ENCODE data around the gene PKDCC. TPM values are rescaled to one million over a fixed set of nuclear protein-coding genes. Genes with fewer than 3 reads are reported as not detected.
"Not testable (repeated sequence)": the region's sequence is repeated elsewhere in the genome, so short reads cannot be mapped to it uniquely, and the experiment has no call there.

PKDCC gene
- total and polyA plus RNA-seq, 10 of the 15 experiments (the other 5 are each of a cell fraction or from before 2014, with no cell fraction given), result 0.13 to 10.2 (median 2.3) TPM

DNA sequence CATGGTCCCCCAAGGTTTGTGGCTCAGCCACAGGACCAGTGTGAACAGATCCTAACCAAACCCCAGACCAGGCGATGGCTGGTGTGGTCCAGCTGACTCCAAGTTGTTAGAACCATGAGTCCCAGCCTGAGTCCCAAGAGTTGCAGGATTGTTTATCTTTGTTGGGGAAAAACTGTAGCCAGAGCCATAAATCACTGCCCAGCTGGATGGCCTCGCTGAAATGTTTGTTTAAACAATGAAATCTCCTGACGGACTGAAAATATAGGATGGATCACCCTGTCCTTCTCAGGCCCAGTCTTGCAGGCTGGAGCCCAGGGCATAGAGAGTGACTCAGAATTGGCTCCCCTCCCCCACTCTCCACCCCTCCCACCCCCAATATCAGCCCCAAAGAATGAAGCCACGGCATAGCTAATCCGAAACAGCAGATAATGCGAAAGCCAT lies 36.4 kb downstream of the PKDCC start (continued):
- TF ChIP-seq MYC (IDR thresholded peaks at IDR 0.05; ENCODE audit: insufficient read depth, insufficient read length, insufficient replicate concordance, low read length, severe bottlenecking), result no peak
- TF ChIP-seq ZNF384 (IDR thresholded peaks at IDR 0.05; ENCODE audit: borderline replicate concordance, low read depth, low read length), result no peak

DNA sequence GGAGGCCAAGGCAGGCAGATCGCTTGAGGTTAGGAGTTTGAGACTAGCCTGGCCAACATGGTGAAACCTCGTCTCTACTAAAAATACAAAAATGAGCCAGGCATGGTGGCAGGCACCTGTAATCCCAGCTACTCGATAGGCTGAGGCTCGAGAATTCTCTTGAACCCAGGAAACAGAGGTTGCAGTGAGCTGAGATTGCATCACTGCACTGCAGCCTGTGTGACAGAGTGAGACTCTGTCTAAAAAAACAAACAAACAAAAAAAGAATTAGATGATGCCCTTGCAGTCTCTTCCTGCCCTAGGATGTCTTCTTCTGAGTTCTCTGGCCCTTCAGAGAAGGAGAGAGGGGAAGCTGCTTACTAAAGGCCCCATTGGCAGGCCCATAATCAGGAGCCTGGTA lies 37.2 kb downstream of the PKDCC start:
- DNase-seq (ENCODE audit: low read depth, low spot score); H3K4me1 ChIP-seq (ENCODE audit: control insufficient read depth, insufficient read depth, low read length); H3K9ac ChIP-seq (ENCODE audit: control insufficient read depth, insufficient read depth, low read length); ATAC-seq; H3K36me3 ChIP-seq (ENCODE audit: control insufficient read depth in 2 of 2, insufficient read depth in 2 of 2, low read length in 1 of 2); H3K4me3 ChIP-seq; POLR2A ChIA-PET; BruUV-seq (replicated peaks); H2AFZ ChIP-seq (ENCODE audit: control insufficient read depth, low read depth, low read length); H3K9me3 ChIP-seq (replicated peaks; ENCODE audit: control insufficient read depth, insufficient read depth, low read length); FAIRE-seq; H3K79me2 ChIP-seq (ENCODE audit: control insufficient read depth, insufficient read depth, low read length); H3K4me2 ChIP-seq (ENCODE audit: control insufficient read depth, insufficient read depth); H4K20me1 ChIP-seq (ENCODE audit: control insufficient read depth, insufficient read depth); H3K27ac ChIP-seq (ENCODE audit: control insufficient read depth, insufficient read depth); H3K27me3 ChIP-seq (replicated peaks in 1 of 2; ENCODE audit: control insufficient read depth in 2 of 2, insufficient read depth in 2 of 2, low read length in 1 of 2); intact Hi-C loops (cut with micrococcal nuclease; ENCODE audit: unreplicated experiment): not testable (repeated sequence)
- RAD21 ChIA-PET (ENCODE audit: unreplicated experiment), result interaction anchor here (8.3 kb wide), 1 partner anchor 215 kb away, joined by 153 read pairs; no protein-coding TSS in a partner anchor
- WGBS (ENCODE audit: insufficient coverage, insufficient replicate concordance, low lambda C conversion rate, missing lambda C conversion rate), result 38% methylated on average over 4 of the region's 4 CpGs
- CTCF ChIA-PET, result interaction anchor here (0.5 to 12.8 kb wide), 7 partner anchors 77 to 244 kb away, joined by 3 to 462 read pairs (median 7); no protein-coding TSS in a partner anchor
- SMC1A ChIA-PET (ENCODE audit: uncharacterized antibody, unreplicated experiment), result interaction anchor here (8.7 kb wide), 1 partner anchor 215 kb away, joined by 198 read pairs; no protein-coding TSS in a partner anchor
- in situ Hi-C loops (cut with MboI), result loop anchor here (5.0 kb wide), 1 partner anchor 213 kb away; no protein-coding TSS in a partner anchor
